SU-DHL-6 (cell line): ENCODE results near the gene ZHX3.

Experiments
- EZH2phosphoT487 ChIP-seq: fragments of 200-600 bp; sonication (generic), shearing (Covaris generic); conservative IDR thresholded peaks from 2 replicates; pipeline ENCODE4 v1.6.1; 2018; ENCODE audit warnings: mild to moderate bottlenecking, antibody characterized with exemption, low read length, moderate library complexity, mixed read lengths
- TF ChIP-seq, protein P1 (sequence below): fragments of 200-600 bp; sonication (generic); IDR thresholded peaks from one replicate; pipeline ENCODE4 v1.5.1; 2017; ENCODE audit warnings: antibody characterized with exemption, mild to moderate bottlenecking, low read length, moderate library complexity; ENCODE audit not compliant: insufficient read depth, poor library complexity, severe bottlenecking

DNA sequence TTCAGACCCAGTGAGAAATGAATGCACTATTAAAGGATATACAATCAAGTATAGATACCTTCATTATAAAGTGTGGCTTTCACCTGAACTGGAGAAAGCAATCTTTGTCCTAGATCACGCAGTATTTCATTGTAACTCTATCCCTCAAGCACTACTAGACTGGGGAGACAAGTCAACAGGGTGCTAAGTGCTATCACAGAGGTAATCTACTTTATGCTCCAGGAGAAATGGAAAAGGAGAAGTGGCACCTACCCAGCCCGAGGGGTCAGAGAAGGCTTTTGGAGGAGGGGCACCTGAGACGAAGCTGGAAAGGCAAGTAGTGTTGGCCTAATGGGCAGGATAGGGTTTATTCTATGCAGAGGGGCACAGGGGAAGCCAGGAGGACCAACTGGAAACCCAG lies 17.1 kb downstream of the ZHX3 start:
- TF ChIP-seq, protein P1, sequence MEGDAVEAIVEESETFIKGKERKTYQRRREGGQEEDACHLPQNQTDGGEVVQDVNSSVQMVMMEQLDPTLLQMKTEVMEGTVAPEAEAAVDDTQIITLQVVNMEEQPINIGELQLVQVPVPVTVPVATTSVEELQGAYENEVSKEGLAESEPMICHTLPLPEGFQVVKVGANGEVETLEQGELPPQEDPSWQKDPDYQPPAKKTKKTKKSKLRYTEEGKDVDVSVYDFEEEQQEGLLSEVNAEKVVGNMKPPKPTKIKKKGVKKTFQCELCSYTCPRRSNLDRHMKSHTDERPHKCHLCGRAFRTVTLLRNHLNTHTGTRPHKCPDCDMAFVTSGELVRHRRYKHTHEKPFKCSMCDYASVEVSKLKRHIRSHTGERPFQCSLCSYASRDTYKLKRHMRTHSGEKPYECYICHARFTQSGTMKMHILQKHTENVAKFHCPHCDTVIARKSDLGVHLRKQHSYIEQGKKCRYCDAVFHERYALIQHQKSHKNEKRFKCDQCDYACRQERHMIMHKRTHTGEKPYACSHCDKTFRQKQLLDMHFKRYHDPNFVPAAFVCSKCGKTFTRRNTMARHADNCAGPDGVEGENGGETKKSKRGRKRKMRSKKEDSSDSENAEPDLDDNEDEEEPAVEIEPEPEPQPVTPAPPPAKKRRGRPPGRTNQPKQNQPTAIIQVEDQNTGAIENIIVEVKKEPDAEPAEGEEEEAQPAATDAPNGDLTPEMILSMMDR: no peak
- no peak for TF ChIP-seq EZH2phosphoT487
